ENCODE data around the gene CTSL. TPM values are rescaled to one million over a fixed set of nuclear protein-coding genes. Genes with fewer than 3 reads are reported as not detected.
A peak's percentile ranks its signal among the peaks of the same experiment; 100 is the strongest.

CTSL gene
- polyA plus RNA-seq, 3 donors: 22.0 to 28.8 (median 28.3) TPM

DNA sequence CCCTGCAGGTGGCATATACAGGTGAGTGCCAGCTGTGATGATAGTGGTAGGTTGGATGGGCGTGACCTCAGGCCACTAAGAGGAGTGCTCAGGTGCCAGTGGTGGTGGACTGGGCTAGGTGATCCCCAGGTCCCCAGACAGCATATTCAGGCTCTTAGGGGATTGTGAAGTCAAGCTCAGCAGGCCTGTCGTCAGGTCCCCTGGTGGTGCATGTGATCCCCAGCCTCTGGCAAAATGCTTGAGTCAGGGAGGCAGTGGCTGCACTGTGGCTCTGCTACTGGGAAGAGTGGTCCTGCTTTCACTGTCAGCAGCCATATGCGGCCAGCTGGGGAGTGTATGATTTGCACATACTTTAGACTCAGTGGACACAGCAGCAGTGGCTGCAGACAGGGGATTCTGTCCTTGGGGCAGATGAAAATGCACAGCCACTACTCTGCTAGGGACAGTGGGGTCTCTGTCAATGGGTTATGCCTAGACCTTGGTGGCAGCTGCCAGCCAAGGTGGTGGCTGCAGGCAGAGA is 31.6 kb upstream of the CTSL start:
- intact Hi-C loops (cut with micrococcal nuclease): no loop called here
- H3K27ac Mint-ChIP-seq: no peak overlapping the region
- H3K9me3 ChIP-seq (replicated peaks in 1 of 2; ENCODE audit: control insufficient read depth in 1 of 2, insufficient read depth in 1 of 2, low read length in 2 of 2): peaks cover 0 to 3% of the 10 kb centered on the region in 2 donors
- H3K36me3 Mint-ChIP-seq: peaks cover 90 to 98% of the 10 kb centered on the region in 2 donors
- peaks cover 0 to 10% (median 3%) of the 10 kb centered on the region in 7 donors for H3K9me3 Mint-ChIP-seq
- H3K4me1 Mint-ChIP-seq: peaks cover 11% of the 10 kb centered on the region
- no peak overlapping the region for H2AFZ ChIP-seq (ENCODE audit: insufficient read depth, low read depth, low read length, poor library complexity, severe bottlenecking)
- no peak overlapping the region for H3K9ac ChIP-seq (ENCODE audit: insufficient read depth, low read length, poor library complexity, severe bottlenecking)
- H3K79me2 ChIP-seq (ENCODE audit: insufficient read depth, low read length): no peaks in the 10 kb centered on the region
- H3K36me3 ChIP-seq (replicated peaks in 1 of 2; ENCODE audit: control insufficient read depth in 1 of 2, insufficient read depth in 2 of 2, low read length in 2 of 2): peaks cover 50 to 94% of the 10 kb centered on the region in 2 donors
- no peak for DNase-seq
- peaks cover 0 to 4% of the 10 kb centered on the region in 2 donors for H3K4me1 ChIP-seq (ENCODE audit: control insufficient read depth in 1 of 2, insufficient read depth in 2 of 2, low read length in 2 of 2)
- WGBS (ENCODE audit: insufficient coverage): 97% methylated on average over 3 of the region's 3 CpGs
- no peak overlapping the region for H3K27ac ChIP-seq (ENCODE audit: low read depth in 1 of 2, low read length in 2 of 2)
- H4K20me1 ChIP-seq (ENCODE audit: insufficient read depth, low read length): peaks cover 73% of the 10 kb centered on the region
- H3K27me3 Mint-ChIP-seq (ENCODE audit: low read depth in 3 of 3): no peaks in the 10 kb centered on the region
- no peak overlapping the region for H3K4me3 ChIP-seq (replicated peaks in 1 of 3; ENCODE audit: low read depth in 2 of 3, low read length in 3 of 3)
- no peak overlapping the region for H3K4me3 Mint-ChIP-seq
- H3K27me3 ChIP-seq (ENCODE audit: control insufficient read depth in 2 of 2, insufficient read depth in 2 of 2, low read length in 2 of 2): no peaks in the 10 kb centered on the region
- H3K4me2 ChIP-seq (replicated peaks; ENCODE audit: extremely low read depth, low read length, poor library complexity, severe bottlenecking): no peak overlapping the region
- TF ChIP-seq, protein P1, sequence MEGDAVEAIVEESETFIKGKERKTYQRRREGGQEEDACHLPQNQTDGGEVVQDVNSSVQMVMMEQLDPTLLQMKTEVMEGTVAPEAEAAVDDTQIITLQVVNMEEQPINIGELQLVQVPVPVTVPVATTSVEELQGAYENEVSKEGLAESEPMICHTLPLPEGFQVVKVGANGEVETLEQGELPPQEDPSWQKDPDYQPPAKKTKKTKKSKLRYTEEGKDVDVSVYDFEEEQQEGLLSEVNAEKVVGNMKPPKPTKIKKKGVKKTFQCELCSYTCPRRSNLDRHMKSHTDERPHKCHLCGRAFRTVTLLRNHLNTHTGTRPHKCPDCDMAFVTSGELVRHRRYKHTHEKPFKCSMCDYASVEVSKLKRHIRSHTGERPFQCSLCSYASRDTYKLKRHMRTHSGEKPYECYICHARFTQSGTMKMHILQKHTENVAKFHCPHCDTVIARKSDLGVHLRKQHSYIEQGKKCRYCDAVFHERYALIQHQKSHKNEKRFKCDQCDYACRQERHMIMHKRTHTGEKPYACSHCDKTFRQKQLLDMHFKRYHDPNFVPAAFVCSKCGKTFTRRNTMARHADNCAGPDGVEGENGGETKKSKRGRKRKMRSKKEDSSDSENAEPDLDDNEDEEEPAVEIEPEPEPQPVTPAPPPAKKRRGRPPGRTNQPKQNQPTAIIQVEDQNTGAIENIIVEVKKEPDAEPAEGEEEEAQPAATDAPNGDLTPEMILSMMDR (IDR thresholded peaks at IDR 0.05): no peak

DNA sequence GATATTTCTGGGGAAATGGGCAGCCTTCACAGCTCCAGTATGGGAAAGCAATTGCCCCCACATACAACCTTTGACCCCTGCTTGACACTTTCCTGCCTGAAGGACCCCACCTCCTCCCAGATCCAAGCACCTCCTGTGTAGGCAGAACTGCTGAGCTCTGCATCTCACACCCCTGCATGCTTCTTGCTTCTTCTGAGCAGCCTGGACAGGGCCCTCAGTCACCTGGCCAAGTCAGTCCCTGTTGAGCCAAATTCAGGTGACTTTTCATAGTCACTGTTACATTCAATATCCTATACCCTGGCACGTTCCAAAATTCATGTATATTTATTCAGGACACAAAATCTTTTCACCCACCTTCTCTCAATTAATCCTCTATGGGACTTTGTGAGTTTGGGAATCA is 30.4 kb upstream of the CTSL start:
- no peak for DNase-seq
- Histone ChIP-seq H4K20me1 (ENCODE audit: insufficient read depth, low read length) (peaks cover 61% of the 10 kb centered on the region), H2AFZ (ENCODE audit: insufficient read depth, low read depth, low read length, poor library complexity, severe bottlenecking) (no peak overlapping the region), H3K9ac (ENCODE audit: insufficient read depth, low read length, poor library complexity, severe bottlenecking) (no peak overlapping the region), H3K27ac (ENCODE audit: low read depth in 1 of 2, low read length in 2 of 2) (no peak overlapping the region), H3K4me1 (ENCODE audit: control insufficient read depth in 1 of 2, insufficient read depth in 2 of 2, low read length in 2 of 2) (peaks cover 0 to 4% of the 10 kb centered on the region in 2 donors), H3K9me3 (replicated peaks in 1 of 2; ENCODE audit: control insufficient read depth in 1 of 2, insufficient read depth in 1 of 2, low read length in 2 of 2) (peaks cover 0 to 3% of the 10 kb centered on the region in 2 donors), H3K79me2 (ENCODE audit: insufficient read depth, low read length) (no peaks in the 10 kb centered on the region), H3K4me3 (replicated peaks in 1 of 3; ENCODE audit: low read depth in 2 of 3, low read length in 3 of 3) (no peak overlapping the region), H3K36me3 (replicated peaks in 1 of 2; ENCODE audit: control insufficient read depth in 1 of 2, insufficient read depth in 2 of 2, low read length in 2 of 2) (peaks cover 57 to 94% of the 10 kb centered on the region in 2 donors), H3K27me3 (ENCODE audit: control insufficient read depth in 2 of 2, insufficient read depth in 2 of 2, low read length in 2 of 2) (no peaks in the 10 kb centered on the region), H3K4me2 (replicated peaks; ENCODE audit: extremely low read depth, low read length, poor library complexity, severe bottlenecking) (no peak overlapping the region)
- no CpG with 5 or more reads among the region's 1 CpG for WGBS (ENCODE audit: insufficient coverage)
- Mint-ChIP-seq H3K4me3 (no peak overlapping the region), H3K27ac (peak overlapping the region in 3 of 7 donors; percentile 2 to 27 (median 15)), H3K4me1 (peaks cover 11% of the 10 kb centered on the region), H3K36me3 (peaks cover 89 to 98% of the 10 kb centered on the region in 2 donors), H3K9me3 (peaks cover 0 to 10% (median 3%) of the 10 kb centered on the region in 7 donors), H3K27me3 (ENCODE audit: low read depth in 3 of 3) (no peaks in the 10 kb centered on the region)
- TF ChIP-seq, protein P1 (IDR thresholded peaks at IDR 0.05): no peak
- intact Hi-C loops (cut with micrococcal nuclease): no loop called here

All from CD14-positive monocyte (primary cell).